ENCODE results near the gene BRIP1. TPM values are rescaled to one million over a fixed set of nuclear protein-coding genes. Genes with fewer than 3 reads are reported as not detected.
"Not testable (repeated sequence)": the region's sequence is repeated elsewhere in the genome, so short reads cannot be mapped to it uniquely, and the experiment has no call there.

BRIP1 gene
- total RNA-seq, 1 donor from 2014 or later, result 2.4 TPM

DNA sequence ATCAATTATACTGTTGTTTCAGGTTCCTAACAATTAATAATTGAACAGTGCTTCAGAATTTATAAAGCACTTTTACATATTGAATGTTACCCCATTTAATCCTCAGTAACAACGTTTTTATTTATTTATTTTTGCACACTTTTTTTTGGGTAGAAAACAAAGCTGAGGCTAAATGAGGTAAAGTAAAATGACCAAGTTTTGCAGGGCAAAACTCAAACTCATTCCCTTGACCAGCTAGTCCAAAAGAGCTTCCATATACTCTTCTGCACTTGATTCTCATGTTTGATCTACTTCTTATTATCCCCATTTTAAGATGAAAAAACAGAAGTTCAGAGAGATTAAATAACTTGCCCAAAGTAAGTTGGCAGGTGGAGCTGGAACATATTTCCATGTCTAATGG lies 191.2 kb downstream of the BRIP1 start:
- Mint-ChIP-seq H3K27me3 (ENCODE audit: unreplicated experiment) (peaks cover 2% of the 10 kb centered on the region), H3K36me3 (ENCODE audit: unreplicated experiment) (no peaks in the 10 kb centered on the region), H3K27ac (ENCODE audit: unreplicated experiment) (no peak overlapping the region), H3K4me3 (ENCODE audit: unreplicated experiment) (no peak overlapping the region), H3K9me3 (ENCODE audit: unreplicated experiment) (no peaks in the 10 kb centered on the region), H3K4me1 (ENCODE audit: low read depth, unreplicated experiment) (no peaks in the 10 kb centered on the region)
- TF ChIP-seq, protein P1, sequence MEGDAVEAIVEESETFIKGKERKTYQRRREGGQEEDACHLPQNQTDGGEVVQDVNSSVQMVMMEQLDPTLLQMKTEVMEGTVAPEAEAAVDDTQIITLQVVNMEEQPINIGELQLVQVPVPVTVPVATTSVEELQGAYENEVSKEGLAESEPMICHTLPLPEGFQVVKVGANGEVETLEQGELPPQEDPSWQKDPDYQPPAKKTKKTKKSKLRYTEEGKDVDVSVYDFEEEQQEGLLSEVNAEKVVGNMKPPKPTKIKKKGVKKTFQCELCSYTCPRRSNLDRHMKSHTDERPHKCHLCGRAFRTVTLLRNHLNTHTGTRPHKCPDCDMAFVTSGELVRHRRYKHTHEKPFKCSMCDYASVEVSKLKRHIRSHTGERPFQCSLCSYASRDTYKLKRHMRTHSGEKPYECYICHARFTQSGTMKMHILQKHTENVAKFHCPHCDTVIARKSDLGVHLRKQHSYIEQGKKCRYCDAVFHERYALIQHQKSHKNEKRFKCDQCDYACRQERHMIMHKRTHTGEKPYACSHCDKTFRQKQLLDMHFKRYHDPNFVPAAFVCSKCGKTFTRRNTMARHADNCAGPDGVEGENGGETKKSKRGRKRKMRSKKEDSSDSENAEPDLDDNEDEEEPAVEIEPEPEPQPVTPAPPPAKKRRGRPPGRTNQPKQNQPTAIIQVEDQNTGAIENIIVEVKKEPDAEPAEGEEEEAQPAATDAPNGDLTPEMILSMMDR (IDR thresholded peaks at IDR 0.05; ENCODE audit: partially characterized antibody, unreplicated experiment), result no peak
- DNase-seq, result no peak

DNA sequence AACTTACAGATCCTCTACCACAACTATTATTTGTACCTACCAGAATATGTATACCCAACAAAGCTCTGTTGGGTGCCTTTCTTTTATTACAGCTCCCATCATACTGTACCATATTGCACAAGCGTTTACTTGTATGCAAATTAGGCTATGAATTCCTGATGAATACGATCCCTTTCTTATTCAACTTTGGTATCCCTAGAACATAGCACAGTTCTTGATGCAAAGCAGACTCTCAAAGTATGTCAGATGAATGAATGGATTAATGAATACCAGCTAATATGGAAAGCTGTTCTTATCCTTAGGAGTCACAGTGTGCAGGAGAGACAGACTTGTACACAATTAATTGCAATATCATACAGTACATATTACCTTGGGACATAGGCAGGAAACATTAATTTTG lies 192.6 kb downstream of the BRIP1 start:
- Mint-ChIP-seq H3K36me3 (ENCODE audit: unreplicated experiment) (no peaks in the 10 kb centered on the region), H3K4me3 (ENCODE audit: unreplicated experiment) (no peak overlapping the region), H3K27me3 (ENCODE audit: unreplicated experiment) (peaks cover 2% of the 10 kb centered on the region), H3K4me1 (ENCODE audit: low read depth, unreplicated experiment) (no peaks in the 10 kb centered on the region), H3K27ac (ENCODE audit: unreplicated experiment) (no peak overlapping the region), H3K9me3 (ENCODE audit: unreplicated experiment) (no peaks in the 10 kb centered on the region)
- no peak for DNase-seq
- TF ChIP-seq, protein P1 (IDR thresholded peaks at IDR 0.05; ENCODE audit: partially characterized antibody, unreplicated experiment), result no peak

DNA sequence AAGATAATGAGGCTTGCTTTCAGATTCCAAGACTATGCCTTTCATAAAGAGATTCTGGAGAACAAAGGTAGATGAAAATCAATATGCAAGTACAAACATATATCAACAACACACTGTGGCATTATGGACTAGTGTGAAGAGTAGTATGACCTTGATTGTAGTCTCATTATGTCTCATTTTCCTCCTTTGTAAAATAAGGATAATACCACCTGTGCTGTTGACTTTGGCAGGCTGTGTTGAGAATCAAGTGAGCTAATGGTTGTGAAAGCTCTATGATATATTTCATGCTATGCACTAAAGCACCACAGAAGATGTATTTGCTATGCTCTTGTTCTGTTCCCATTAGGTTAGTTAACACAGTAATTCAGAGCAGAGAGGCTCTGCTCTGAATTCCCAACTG lies 193.8 kb downstream of the BRIP1 start:
- no peak for DNase-seq
- TF ChIP-seq, protein P1 (IDR thresholded peaks at IDR 0.05; ENCODE audit: partially characterized antibody, unreplicated experiment), result no peak
- no peak overlapping the region for H3K4me3 Mint-ChIP-seq (ENCODE audit: unreplicated experiment)
- H3K36me3 Mint-ChIP-seq (ENCODE audit: unreplicated experiment), result no peaks in the 10 kb centered on the region
- H3K27ac Mint-ChIP-seq (ENCODE audit: unreplicated experiment), result no peak overlapping the region
- H3K9me3 Mint-ChIP-seq (ENCODE audit: unreplicated experiment), result no peaks in the 10 kb centered on the region
- H3K4me1 Mint-ChIP-seq (ENCODE audit: low read depth, unreplicated experiment), result no peaks in the 10 kb centered on the region
- peaks cover 2% of the 10 kb centered on the region for H3K27me3 Mint-ChIP-seq (ENCODE audit: unreplicated experiment)

DNA sequence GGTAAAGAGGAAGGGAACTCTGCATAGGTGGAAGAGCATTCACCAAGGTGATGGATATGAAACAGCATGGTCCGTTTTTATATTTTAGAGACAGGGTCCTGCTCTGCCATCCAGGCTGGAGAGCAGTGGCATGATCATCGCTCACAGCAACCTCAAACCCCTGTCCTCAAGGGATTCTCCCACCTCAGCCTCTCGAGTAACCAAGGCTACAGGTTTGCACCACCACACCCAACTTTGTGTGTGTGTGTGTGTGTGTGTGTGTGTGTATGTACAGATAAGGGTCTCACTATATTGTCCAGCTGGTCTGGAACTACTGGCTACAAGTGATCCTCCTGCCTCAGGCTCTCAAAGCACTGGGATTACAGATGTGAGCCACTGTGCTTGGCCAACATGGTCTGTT lies 194.8 kb downstream of the BRIP1 start:
- H3K9me3 Mint-ChIP-seq (ENCODE audit: unreplicated experiment), result no peaks in the 10 kb centered on the region
- no peaks in the 10 kb centered on the region for H3K4me1 Mint-ChIP-seq (ENCODE audit: low read depth, unreplicated experiment)
- no peak for DNase-seq
- H3K27ac Mint-ChIP-seq (ENCODE audit: unreplicated experiment), result no peak overlapping the region
- no peaks in the 10 kb centered on the region for H3K36me3 Mint-ChIP-seq (ENCODE audit: unreplicated experiment)
- H3K4me3 Mint-ChIP-seq (ENCODE audit: unreplicated experiment), result no peak overlapping the region
- TF ChIP-seq, protein P1 (IDR thresholded peaks at IDR 0.05; ENCODE audit: partially characterized antibody, unreplicated experiment), result no peak
- peaks cover 2% of the 10 kb centered on the region for H3K27me3 Mint-ChIP-seq (ENCODE audit: unreplicated experiment)

DNA sequence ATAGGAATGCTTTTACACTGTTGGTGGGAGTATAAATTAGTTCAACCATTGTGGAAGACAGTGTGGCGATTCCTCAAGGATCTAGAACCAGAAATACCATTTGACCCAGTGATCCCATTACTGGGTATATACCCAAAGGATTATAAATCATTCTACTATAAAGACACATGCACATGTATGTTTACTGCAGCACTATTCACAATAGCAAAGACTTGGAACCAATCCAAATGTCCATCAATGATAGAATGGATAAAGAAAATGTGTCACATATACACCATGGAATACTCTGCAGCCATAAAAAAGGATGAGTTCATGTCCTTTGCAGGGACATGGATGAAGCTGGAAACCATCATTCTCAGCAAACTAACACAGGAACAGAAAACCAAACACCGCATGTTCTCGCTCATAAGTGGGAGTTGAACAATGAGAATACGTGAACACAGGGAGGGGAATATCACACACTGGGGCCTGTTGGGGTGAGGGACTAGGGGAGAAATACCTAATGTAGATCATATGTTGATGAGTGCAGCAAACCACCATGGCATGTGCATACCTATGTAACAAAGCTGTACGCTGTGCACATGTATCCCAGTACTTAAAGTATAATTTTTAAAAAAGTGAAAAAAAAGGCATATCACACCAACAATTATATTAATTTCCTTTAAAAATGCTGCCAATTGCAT lies 196.8 kb downstream of the BRIP1 start:
- not testable (repeated sequence) for H3K27ac Mint-ChIP-seq (ENCODE audit: unreplicated experiment); H3K36me3 Mint-ChIP-seq (ENCODE audit: unreplicated experiment); DNase-seq; H3K4me1 Mint-ChIP-seq (ENCODE audit: low read depth, unreplicated experiment); H3K4me3 Mint-ChIP-seq (ENCODE audit: unreplicated experiment); H3K27me3 Mint-ChIP-seq (ENCODE audit: unreplicated experiment); H3K9me3 Mint-ChIP-seq (ENCODE audit: unreplicated experiment)

Measured in glutamatergic neuron (in vitro differentiated cells).